Activated CD8-positive, alpha-beta memory T cell treated with anti-CD3 and anti-CD28 coated beads, Interleukin-2, amount 50 U/mL, for 1 hour (primary cell): Measurements from ENCODE around the gene TGIF2.
"Not testable (repeated sequence)": the region's sequence is repeated elsewhere in the genome, so short reads cannot be mapped to it uniquely, and the experiment has no call there.

Experiments used
- DNase-seq: peaks from one replicate; pipeline ENCODE4 v3.0.0-alpha.2; 2020; ENCODE audit errors: extremely low read depth

TGIF2 gene

GRCh38 chr20:36547186-36548005, 26.0 kb upstream of the TGIF2 start:
- DNase-seq = no peak

- DNase-seq = no peak
These were observed 25.4 kb upstream of the TGIF2 start for GRCh38 chr20:36548006-36548315.

- DNase-seq = no peak
These were observed 24.4 kb upstream of the TGIF2 start for GRCh38 chr20:36548704-36549627.

GRCh38 chr20:36549628-36549941, 23.8 kb upstream of the TGIF2 start:
- no peak for DNase-seq

GRCh38 chr20:36549942-36550789, 23.2 kb upstream of the TGIF2 start:
- DNase-seq = no peak

GRCh38 chr20:36550790-36551299, 22.6 kb upstream of the TGIF2 start:
- DNase-seq = no peak

GRCh38 chr20:36555248-36555647, 18.1 kb upstream of the TGIF2 start:
- DNase-seq = no peak

- DNase-seq = no peak
These were observed 10.7 kb upstream of the TGIF2 start for GRCh38 chr20:36562724-36563123.

- DNase-seq = no peak
These were observed 10.0 kb upstream of the TGIF2 start for GRCh38 chr20:36563374-36563773.

GRCh38 chr20:36564078-36564725, 9.2 kb upstream of the TGIF2 start:
- DNase-seq = not testable (repeated sequence)

GRCh38 chr20:36564726-36565121, 8.7 kb upstream of the TGIF2 start:
- DNase-seq = not testable (repeated sequence)

- no peak for DNase-seq
These were observed 7.9 kb upstream of the TGIF2 start for GRCh38 chr20:36565520-36565919.

GRCh38 chr20:36569847-36570429, 3.5 kb upstream of the TGIF2 start:
- DNase-seq = no peak

- no peak for DNase-seq
These were observed 1.6 kb upstream of the TGIF2 start for GRCh38 chr20:36571564-36572504.

- DNase-seq = peak; percentile 64
These were observed 695 bp upstream of the TGIF2 start for GRCh38 chr20:36572701-36573102.

- DNase-seq = no peak
These were observed 485 bp downstream of the TGIF2 start for GRCh38 chr20:36573798-36574365.

GRCh38 chr20:36574366-36575135, 1.2 kb downstream of the TGIF2 start:
- no peak for DNase-seq

GRCh38 chr20:36576081-36576445, 2.7 kb downstream of the TGIF2 start:
- no peak for DNase-seq
